B cell (primary cell): Measurements from ENCODE around the gene DBF4B.

Source experiments
- CTCF ChIP-seq: fragments of 200-600 bp; IDR thresholded peaks from one replicate; pipeline ENCODE4 v1.8.0; 2022; ENCODE audit warnings: antibody characterized with exemption, mild to moderate bottlenecking
- EZH2 ChIP-seq: IDR thresholded peaks from 2 replicates; pipeline ENCODE4 v1.6.1; 2012; ENCODE audit warnings: borderline replicate concordance, low read depth, mild to moderate bottlenecking, moderate library complexity, low read length; ENCODE audit not compliant: insufficient read depth, poor library complexity, severe bottlenecking

GRCh38 chr17:44708401-44709263, at the start of gene DBF4B:
- TF ChIP-seq CTCF (no peak), EZH2 (no peak)
